Brain microvascular endothelial cell (primary cell): ENCODE measurements around the gene UBAP2.

Experiments
- DNase-seq: peaks from one replicate; pipeline ENCODE4 v3.0.0-alpha.2; 2020
- H3K27ac ChIP-seq: fragments of 250-450 bp; sonication (Bioruptor Pico); 2 replicates; pipeline ENCODE4 v1.5.1; 2020; ENCODE audit warnings: mild to moderate bottlenecking, moderate library complexity
- H3K27me3 ChIP-seq: fragments of 250-450 bp; sonication (Bioruptor Pico); replicated peaks from 2 replicates; pipeline ENCODE4 v1.5.1; 2020; ENCODE audit warnings: mild to moderate bottlenecking
- H3K36me3 ChIP-seq: fragments of 250-450 bp; sonication (Bioruptor Pico); replicated peaks from 2 replicates; pipeline ENCODE4 v1.5.1; 2020; ENCODE audit warnings: mild to moderate bottlenecking
- H3K4me3 ChIP-seq: 2 replicates; pipeline ENCODE4 v1.5.1; 2011; ENCODE audit warnings: low read depth, mild to moderate bottlenecking, control low read depth, low read length, moderate library complexity
- in situ Hi-C: cut with HindIII; loops from 2 replicates; pipeline ENCODE4 v1.10.0; 2017; ENCODE audit warnings: low sequenced_read_pairs, low pct_ligation_motif_present
- TF ChIP-seq, protein P1 (sequence below): IDR thresholded peaks from 2 replicates; pipeline ENCODE4 v1.5.1; 2011; ENCODE audit warnings: low read depth, mild to moderate bottlenecking, moderate library complexity, low read length, control low read depth, inconsistent platforms; ENCODE audit errors: missing control alignments

UBAP2 gene

GRCh38 chr9:34048727-34049629 is at the start of gene UBAP2:
TSS of gene UBAP2 (minus strand) at chr9:34048887. CDS start at chr9:34017148, 31,739 bp downstream.
- in situ Hi-C loops: no loop called here
- Histone ChIP-seq H3K27me3 (no peaks in the 10 kb centered on the region), H3K4me3 (peak within 1 kb of the TSS; percentile 92), H3K36me3 (no peaks in the 10 kb centered on the region), H3K27ac (peak within 1 kb of the TSS; percentile 95)
- TF ChIP-seq, protein P1, sequence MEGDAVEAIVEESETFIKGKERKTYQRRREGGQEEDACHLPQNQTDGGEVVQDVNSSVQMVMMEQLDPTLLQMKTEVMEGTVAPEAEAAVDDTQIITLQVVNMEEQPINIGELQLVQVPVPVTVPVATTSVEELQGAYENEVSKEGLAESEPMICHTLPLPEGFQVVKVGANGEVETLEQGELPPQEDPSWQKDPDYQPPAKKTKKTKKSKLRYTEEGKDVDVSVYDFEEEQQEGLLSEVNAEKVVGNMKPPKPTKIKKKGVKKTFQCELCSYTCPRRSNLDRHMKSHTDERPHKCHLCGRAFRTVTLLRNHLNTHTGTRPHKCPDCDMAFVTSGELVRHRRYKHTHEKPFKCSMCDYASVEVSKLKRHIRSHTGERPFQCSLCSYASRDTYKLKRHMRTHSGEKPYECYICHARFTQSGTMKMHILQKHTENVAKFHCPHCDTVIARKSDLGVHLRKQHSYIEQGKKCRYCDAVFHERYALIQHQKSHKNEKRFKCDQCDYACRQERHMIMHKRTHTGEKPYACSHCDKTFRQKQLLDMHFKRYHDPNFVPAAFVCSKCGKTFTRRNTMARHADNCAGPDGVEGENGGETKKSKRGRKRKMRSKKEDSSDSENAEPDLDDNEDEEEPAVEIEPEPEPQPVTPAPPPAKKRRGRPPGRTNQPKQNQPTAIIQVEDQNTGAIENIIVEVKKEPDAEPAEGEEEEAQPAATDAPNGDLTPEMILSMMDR: no peak
- peak; percentile 98 for DNase-seq

GRCh38 chr9:34098307-34098706 is 49.6 kb upstream of the UBAP2 start:
- Histone ChIP-seq H3K27ac (no peak overlapping the region), H3K4me3 (no peak overlapping the region), H3K27me3 (no peaks in the 10 kb centered on the region), H3K36me3 (peaks cover 44% of the 10 kb centered on the region)
- in situ Hi-C loops: no loop called here
- DNase-seq: no peak
- TF ChIP-seq, protein P1: no peak

DNA sequence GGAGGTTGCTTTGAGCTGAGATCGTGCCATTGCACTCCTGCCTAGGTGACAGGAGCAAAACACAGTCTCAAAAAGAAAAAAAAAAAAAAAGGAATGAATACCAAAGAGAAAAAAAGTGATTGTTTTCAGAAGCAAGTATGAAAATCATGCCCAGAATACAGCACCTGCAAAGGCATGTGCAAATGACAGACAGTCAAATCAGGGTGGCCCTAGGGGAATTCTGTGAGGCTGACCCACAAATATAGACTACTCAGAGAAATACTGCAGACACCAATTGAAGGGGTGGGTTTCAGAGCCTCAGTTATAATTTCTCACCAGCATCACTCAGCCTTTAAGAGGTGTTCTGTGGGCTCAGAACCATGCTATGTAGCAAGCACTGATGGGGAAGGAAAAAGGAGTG is 49.2 kb upstream of the UBAP2 start:
- no peak overlapping the region for H3K4me3 ChIP-seq
- TF ChIP-seq, protein P1: no peak
- in situ Hi-C loops: no loop called here
- H3K36me3 ChIP-seq: peaks cover 47% of the 10 kb centered on the region
- H3K27me3 ChIP-seq: no peaks in the 10 kb centered on the region
- H3K27ac ChIP-seq: no peak overlapping the region
- DNase-seq: no peak

- H3K4me3 ChIP-seq: no peak overlapping the region
- TF ChIP-seq, protein P1: no peak
- H3K36me3 ChIP-seq: peaks cover 44% of the 10 kb centered on the region
- no peak overlapping the region for H3K27ac ChIP-seq
- no peaks in the 10 kb centered on the region for H3K27me3 ChIP-seq
- DNase-seq: no peak
- in situ Hi-C loops: no loop called here
Observed at GRCh38 chr9:34096751-34097150, 48.1 kb upstream of the UBAP2 start.

DNA sequence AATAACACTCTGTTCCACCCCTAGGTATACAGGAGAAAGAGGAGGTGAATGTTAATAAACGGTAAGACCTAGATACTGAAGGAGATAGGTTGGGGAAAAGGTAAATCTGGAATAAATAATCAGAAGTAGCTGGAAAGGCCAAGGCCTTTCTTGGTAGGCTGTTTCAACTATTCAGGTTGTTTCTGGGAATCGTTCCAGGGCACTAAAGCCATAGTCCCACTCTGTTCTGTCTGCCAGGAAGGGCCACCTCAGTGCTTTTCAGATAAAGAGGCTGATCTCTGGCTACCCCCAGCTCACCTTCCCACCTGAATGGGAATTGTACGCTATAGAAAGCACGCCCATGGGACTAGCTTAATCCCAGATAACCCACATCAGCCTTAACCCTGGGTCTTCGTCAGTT is 44.9 kb upstream of the UBAP2 start:
- peaks cover 39% of the 10 kb centered on the region for H3K36me3 ChIP-seq
- TF ChIP-seq, protein P1: no peak
- in situ Hi-C loops: no loop called here
- H3K4me3 ChIP-seq: no peak overlapping the region
- no peak overlapping the region for H3K27ac ChIP-seq
- no peaks in the 10 kb centered on the region for H3K27me3 ChIP-seq
- no peak for DNase-seq

DNA sequence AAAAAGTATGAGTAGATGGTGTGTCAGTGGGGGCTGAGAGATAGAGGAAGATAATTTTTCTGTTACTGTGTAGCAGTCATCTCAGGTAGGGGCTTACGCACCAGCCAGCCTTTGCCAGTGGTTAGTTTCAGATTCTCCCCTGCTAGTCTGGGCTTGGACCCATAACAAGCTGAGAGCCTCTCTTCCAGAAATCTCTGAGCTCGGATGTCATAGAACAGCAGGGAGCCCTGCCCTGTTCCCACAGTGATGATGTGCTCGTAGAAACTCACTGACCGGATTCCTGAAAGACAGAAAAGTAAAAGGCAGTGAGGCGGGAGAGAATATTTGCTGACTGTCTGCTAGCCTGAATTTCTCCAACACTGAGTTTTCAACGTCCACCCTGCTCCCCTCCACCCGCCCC is 40.6 kb upstream of the UBAP2 start:
- in situ Hi-C loops: no loop called here
- Histone ChIP-seq H3K27me3 (no peaks in the 10 kb centered on the region), H3K27ac (peak overlapping the region; percentile 18), H3K36me3 (peaks cover 34% of the 10 kb centered on the region), H3K4me3 (no peak overlapping the region)
- TF ChIP-seq, protein P1: no peak
- peak; percentile 80 for DNase-seq
